HG03558 (cell line): ENCODE data around the gene OR7A5.
"Not testable (repeated sequence)": the region's sequence is repeated elsewhere in the genome, so short reads cannot be mapped to it uniquely, and the experiment has no call there.

ENCODE experiments used
- ATAC-seq: cut with Tn5 transposase; IDR thresholded peaks from one replicate; pipeline ENCODE4 v1.9.1; 2021; ENCODE audit warnings: moderate number of reproducible peaks; ENCODE audit not compliant: unreplicated experiment; ENCODE audit errors: extremely low read depth

OR7A5 gene

DNA sequence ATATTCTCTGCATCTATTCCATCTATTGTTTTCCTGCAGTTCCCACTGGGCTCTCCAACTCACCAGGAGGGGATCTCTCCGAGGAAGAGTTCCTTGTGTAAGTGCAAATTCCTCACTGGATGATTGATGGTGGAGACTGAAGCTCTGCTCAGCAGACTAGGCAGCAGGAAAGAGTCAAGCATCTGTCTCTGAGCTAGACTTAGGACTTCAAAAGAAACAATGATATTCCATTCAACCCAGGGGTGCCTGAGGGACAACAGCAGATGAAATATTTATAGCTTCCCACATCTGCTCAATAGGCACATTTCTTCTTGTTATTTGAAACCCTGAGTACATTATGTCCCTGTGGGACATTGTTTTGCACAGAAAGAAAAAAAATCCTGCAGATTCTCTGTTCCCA is at the start of gene OR7A5, which contains the start of gene OR7C1:
TSS of gene OR7A5 (minus strand) at position 175 of the 400 bp plus-strand sequence. CDS start 6,944 bp downstream, outside the sequence.
TSS of gene OR7C1 (minus strand) at position 175 of the 400 bp plus-strand sequence. CDS start 35,049 bp downstream, outside the sequence.
- ATAC-seq, result no peak

DNA sequence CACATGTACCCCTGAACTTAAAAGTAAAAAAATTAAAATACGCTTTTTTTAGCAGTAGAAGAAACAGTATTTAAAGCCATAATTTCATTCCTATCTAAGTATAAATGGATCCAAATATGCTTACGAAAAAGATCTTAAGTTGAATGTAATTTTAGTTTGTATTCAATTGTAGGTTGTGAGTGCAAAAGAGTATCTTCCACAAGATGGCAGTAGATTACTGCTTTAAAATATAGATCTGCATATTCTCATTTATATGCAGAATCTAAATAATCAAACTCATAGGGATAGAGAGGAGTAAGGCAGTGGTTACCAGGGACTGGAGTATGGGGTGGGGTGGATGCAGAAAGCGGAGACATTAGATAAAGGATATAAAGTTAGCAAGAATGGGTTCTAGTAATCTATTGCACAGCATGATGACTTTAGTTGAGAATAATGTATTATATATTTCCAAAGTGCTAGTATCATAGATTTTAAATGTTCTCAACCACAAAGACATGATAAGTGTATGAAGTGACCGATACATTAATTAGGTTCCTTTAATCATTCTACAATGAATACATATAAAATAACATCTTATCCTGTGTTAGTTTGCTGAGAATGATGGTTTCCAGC is 36.7 kb upstream of the OR7A5 start:
- ATAC-seq, result no peak

DNA sequence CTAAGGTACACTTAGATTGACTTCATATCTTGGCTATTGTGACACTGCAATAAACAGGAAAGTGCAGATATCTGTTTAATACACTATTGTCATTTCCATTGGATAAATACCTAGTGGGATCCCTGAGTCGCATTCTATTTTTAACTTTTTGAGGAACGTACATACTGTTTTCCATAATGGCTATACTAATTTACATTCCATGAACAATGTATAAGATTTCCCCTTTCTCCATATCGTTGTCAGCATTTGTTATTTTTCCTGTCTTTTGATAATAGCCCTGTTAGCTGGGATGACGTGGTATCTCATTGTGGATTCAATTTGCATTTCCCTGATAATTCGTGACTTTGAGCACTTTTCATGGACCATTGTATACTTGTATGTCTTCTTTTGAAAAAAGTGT is 33.5 kb upstream of the OR7A5 start:
- ATAC-seq, result no peak

DNA sequence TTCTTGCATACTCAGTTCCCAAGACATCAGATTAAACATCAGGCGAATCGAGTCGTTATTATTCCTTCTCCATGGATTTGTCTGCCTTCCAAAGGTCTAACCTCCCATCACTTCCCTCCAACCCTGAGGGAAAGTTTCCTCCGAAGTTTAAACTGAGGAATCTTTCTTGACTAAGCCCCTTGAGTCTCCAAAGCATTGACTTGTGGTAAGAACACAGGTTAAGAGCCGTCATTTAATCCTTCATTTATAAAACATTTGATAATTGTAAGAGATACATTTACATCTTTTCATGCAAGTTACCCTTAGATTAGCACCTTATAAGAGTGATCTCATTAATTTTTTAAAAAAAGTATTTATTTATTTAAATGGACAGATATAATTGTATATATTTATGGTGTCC is 13.8 kb upstream of the OR7A5 start, which contains the start of gene OR7A10:
TSS of gene OR7A10 (minus strand) at position 101 of the 400 bp plus-strand sequence. CDS start 7,045 bp downstream, outside the sequence.
- no peak for ATAC-seq

DNA sequence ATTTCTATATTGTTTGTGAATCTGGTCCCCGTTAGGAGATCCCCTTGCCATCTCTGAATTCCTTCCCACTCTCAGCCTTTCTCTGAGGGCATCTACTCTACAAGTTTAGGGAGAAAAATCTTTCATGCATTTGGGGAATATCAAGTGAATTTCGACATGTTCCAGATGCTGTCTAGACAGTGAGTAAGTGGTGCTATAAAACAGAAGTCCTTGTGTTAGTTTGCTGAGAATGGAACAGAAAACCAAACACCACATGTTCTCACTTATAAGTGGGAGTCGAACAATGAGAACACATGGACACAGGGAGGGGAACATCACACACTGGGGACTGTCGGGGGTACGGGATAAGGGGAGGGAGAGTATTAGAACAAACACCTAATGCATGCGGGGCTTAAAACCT is 8.6 kb upstream of the OR7A5 start:
- no peak for ATAC-seq

DNA sequence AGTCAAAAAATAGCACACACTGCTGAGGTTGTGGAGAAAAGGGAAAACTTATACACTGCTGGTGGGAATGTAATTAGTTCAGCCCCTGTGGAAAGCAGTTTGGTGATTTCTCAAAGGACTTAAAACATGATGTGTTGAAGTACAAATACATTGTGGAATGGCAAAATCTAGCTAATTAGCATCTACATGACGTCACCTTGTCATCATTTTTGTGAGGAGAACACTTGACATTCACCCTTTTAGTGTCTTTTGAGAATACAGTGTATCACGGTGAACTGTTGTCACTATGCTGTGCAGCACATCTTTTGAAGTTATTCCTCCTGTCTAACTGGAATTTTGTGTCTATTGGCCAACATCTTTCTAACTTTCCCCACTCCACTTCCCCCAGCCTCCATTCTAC is 8.2 kb upstream of the OR7A5 start:
- no peak for ATAC-seq

DNA sequence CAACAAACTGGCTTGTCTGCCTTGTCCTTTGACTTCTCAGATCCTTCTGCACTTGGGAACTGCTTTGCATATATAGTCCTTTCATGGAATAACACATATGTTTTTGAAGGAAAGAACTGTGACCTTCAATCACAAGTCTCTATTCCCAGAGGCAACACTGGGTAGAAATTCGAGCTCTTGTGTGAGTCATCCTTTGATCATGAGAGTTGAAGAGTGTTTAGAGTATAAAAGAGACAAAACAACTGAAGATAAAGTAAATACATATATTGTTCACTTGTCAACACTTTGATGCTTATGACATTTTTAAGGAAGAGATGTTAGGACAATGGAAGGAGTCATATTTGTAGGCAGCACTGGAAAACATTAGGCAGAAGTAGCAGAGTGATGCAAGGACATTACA is 5.2 kb upstream of the OR7A5 start:
- no peak for ATAC-seq

DNA sequence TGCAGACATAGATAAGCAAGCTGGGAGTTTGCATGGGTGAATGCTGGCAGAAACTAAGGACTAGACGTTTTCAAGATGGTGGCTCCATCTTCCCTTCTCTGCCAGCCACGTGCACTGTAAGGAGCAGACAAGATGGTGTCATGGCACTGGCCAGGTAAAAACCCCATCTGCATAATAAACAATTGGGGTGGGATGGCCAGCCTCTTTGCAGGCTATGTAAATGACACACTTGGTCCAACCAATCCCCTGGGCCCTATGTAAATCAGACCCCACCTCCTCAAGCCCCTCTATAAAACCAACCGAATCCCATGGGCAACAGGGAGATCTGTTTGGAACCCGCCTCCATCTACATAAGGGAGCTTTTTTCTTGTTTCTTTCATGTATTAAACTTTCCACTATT is 2.4 kb upstream of the OR7A5 start:
- no peak for ATAC-seq

DNA sequence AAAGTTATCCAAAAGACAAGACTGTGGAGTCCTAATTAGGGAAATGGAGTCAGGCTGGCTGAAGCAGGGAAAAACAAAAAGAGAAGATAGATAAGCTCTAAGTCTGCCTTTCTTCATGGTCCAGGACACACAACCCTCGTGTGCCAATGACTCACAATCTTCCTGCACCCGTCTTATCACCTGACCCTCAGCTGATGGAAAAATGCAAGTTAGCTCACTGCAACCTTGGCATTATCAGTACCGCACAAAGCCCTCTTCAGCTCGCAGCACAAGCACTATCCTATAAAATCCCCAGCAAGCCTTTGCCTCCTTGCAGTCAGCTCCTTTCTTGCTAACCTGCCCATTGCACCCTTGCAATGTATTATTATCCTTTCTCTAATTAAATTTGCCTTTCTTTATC is 4.3 kb downstream of the OR7A5 start:
- ATAC-seq, result no peak

DNA sequence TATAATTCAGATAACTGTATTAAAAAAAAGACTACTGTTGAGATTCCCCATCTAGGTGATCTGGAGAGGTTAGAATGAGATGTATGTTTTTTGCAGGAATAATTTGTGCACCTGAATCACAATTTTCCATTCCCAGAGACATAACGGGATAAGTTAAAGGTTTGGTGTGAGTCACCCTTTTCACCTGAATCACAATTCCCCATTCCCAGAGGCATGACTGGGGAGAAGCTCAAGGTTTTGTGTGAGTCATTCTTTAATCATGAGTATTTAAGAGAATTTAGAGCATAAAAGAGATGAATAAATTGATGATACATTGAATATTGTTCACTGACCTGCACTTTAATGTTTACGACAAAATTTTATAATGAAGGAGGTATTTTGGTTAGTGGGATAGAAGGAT is 9.0 kb downstream of the OR7A5 start:
- no peak for ATAC-seq

DNA sequence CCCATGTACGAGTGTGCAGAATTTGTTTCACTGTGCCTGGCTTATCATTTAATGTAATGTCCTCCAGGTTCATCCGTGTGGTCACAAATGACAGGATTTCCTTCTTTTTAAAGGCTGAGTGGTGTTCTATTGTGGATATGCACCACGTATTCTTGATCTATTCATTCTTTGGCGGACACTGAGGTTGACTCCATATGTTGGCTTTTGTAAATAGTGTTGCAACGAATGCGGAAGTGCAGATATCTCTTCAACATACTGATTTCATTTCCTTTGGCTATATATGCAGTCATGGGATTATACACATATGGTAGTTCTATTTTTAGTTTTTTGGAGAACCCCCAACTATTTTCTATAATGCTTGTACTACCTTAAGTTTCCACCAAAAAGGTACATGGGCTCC is 13.0 kb downstream of the OR7A5 start:
- no peak for ATAC-seq

DNA sequence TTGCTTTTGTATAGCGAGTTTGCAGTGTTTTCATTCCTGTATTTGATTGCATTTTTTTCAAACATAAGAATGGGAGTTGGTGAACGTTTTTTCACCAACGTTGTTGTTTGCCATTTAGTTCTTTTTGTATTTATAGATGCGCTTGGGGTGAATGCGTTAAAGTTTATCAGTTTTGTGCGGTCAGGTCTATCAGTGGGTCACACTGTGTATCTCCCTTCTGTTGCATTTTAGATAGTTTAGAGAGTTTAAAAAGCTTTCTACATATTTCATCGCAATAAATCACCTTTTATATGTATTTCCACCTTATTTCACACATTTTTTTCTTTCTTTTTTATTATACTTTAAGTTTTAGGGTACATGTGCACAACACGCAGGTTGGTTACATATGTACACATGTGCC is 16.4 kb downstream of the OR7A5 start:
- ATAC-seq, result no peak

DNA sequence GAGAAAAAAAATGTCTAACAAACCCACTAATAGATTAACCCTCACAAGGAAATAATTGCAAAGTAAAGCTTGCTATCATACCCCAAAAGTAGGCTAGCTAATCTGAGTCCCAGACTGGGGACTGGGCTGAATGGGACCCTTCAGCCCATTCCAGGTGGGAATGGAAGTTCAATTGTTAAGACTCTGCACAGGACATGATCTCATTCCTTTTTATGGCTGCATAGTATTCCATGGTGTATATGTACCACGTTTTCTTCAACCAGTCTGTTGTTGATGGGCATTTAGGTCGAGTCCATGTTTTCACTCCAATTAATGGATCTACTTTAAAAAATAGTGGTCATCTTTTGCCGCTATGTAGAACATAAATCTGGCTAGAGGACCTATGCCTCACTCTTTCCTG is 17.9 kb downstream of the OR7A5 start:
- no peak for ATAC-seq

DNA sequence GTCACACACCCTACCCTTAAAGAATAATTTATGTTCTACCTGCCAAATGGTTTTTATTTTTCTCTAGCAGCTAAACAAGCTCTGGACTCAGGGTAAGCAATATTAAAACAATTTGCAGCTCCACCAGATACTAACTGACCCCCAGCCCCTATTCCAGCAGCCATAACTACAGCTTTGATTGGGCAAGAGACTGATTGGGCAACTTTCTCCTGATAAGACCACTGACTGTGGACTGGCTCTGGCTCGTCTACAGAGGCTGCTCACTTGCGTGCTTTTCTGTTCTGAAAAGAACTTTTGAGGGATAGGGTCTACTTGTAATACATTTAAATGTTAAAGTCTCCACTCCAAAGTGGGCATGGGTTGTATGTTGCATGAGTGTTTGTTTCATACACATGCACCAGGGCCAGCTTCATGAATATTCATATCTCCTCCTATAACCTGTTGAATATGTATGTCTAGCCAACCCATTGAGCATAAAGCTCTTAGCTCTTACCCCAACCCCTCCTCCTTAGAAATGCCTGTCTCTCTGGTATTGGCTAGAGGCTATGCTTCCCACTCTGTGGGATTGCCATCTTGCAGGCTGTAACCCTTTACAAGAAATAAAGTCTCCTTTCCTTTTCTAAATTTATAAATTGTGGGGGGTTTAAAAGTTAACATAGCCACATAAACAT is 19.9 kb downstream of the OR7A5 start:
- ATAC-seq, result no peak

DNA sequence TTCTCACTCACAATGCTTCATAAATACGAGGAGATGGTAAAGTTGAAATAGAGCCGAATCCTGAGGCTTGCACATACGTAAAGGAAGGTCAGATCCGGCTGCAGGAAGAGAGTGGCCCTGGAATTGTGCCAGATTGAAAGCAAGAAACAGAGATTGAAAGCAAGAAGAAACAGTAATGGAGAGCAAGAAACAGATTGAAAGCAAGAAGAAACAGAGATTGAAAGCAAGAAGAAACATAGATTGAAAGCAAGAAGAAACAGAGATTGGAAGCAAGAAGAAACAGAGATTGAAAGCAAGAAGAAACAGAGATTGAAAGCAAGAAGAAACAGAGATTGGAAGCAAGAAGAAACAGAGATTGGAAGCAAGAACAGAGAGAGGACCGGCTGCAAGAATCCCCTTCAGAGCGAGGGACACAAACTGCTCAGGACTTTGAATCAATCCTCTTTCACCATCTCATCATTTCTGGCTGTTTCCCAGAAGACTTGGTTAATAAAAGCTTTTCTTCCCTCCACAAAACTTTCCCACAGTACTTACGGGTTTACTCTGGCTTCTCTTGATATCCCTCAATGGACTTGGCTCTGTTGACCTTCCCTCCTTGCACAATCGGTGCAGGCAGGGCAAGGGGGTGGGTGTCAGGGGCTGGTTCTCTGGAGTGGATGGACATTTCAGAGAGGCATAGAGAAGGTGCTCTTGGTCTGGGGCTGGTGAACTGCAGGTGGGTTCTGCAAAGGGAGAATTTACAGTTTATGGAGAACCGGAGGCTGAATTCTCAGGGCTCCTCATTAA is 25.5 kb downstream of the OR7A5 start:
- no peak for ATAC-seq

DNA sequence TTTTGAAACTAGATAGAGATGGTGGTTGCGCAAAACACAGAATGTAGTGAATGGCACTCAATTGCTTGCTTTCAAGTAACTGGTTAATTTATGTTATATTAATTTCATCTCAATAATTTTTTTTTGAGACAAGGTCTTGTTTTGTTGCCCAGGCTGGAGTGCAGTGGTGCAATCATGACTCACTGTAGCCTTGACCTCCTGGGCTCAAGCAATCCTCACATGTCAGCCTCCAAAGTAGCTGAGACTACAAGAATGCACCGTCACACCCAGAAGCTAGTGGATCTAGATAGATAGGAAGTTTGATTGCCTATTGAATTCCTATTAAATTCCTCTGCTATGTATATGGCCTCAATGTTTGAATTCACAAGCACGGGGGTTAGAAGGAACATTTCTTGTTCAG is 30.2 kb downstream of the OR7A5 start:
- no peak for ATAC-seq

DNA sequence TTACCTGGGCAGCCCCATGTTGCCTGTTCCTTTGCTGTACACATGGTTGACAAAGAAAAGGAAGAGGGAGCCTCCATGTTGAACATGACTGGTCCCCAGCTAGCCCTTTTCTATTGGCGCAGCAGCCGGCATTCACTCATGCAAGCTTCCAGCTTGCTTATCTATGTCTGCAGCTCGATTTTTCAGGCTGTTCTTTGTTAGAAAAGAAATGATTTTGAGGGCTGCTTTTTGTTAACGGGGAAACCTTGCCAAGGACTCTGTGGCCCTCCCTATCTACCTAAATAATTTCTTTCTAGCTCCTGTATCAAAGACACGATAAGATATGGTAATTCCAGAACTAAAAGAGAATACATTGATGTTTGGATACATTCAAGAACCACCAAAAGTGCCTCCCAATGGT is 36.2 kb downstream of the OR7A5 start:
- ATAC-seq, result no peak

DNA sequence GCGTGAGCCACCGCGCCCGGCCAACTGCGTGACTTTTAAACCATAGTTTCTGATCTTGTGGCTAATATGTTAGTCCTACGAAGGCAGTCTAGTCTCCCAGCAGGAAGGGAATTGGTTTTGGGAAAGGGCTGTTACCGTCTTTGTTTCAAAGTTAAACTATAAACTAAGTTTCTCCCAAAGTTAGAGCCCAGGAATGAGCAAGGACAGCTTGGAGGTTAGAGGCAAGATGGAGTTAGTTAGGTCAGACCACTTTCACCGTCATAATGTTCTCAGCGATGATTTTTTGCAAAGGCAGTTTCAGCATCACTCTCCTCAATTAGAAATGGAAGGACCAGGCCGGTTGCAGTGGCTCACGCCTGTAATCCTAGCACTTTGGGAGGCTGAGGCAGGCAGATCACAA is 39.0 kb downstream of the OR7A5 start:
- ATAC-seq, result no peak

DNA sequence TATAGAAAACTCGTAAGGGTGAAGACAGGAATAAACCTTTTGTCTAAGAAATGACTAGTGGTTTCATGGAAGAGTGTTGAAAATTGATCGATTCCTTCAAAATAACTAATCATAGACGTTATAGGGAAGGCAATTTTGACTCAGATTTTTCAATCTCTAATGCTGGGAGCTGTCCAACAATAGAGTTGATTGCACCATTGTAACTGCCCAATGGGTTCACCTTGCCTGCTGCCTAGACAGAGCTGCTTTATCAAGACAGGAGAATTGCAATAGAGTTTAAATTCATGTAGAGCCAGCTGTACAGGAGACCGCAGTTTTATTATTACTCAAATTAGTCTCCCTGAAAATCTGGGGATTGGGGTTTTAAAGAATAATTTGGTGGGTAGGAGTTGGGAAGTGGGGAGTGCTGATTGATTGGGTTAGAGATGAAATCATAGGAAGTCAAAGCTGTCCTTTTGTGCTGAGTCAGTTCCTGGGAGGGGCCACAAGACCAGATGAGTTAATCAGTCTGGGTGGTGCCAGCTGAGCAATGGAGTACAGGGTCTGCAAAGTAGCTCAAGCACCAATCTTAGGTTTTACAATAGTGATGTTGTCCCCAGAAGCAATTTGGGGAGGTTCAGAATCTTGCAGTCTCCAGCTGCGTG is 39.8 kb downstream of the OR7A5 start:
- ATAC-seq, result no peak

DNA sequence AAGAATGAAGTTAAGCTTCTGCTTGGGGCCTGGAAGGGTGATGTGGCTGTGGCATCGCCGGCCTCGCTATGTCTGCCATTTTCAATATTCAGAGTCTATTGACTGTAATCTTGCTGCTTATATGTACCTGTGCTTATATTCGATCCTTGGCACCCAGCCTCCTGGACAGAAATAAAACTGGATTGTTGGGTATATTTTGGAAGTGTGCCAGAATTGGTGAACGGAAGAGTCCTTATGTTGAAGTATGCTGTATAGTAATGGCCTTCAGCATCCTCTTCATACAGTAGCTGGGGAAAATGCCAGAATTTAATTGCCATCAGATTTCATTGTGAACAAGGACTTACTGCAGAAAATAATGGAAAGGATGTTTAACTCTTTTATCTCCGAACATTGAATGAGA is 42.7 kb downstream of the OR7A5 start:
- ATAC-seq, result not testable (repeated sequence)

DNA sequence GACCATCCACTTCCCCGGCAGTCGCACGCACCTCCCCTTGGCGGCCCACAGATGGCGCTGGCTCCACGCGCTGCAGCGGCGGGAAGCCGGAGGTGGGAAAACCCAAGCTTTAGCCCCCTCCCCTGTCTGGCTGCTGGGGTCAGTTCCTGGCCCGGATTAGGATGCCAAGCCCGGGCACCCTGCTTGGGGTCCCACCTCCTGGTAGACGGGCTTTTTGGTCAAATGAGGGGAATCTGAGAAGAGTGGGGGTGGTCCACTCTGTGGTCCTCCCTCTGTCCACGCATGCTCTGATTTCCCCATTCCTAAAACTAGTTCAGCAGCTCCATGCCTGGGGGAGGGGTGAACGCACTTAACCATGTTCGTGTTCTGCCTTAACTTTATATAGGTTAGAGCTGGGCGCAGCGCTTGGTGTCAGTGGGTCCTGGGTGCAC is 48.5 kb downstream of the OR7A5 start:
- no peak for ATAC-seq
